ENCODE data around the gene SP7.

GRCh38 chr12:53325511-53326061 is 10.6 kb downstream of the SP7 start:
- TF ChIP-seq, protein P1, sequence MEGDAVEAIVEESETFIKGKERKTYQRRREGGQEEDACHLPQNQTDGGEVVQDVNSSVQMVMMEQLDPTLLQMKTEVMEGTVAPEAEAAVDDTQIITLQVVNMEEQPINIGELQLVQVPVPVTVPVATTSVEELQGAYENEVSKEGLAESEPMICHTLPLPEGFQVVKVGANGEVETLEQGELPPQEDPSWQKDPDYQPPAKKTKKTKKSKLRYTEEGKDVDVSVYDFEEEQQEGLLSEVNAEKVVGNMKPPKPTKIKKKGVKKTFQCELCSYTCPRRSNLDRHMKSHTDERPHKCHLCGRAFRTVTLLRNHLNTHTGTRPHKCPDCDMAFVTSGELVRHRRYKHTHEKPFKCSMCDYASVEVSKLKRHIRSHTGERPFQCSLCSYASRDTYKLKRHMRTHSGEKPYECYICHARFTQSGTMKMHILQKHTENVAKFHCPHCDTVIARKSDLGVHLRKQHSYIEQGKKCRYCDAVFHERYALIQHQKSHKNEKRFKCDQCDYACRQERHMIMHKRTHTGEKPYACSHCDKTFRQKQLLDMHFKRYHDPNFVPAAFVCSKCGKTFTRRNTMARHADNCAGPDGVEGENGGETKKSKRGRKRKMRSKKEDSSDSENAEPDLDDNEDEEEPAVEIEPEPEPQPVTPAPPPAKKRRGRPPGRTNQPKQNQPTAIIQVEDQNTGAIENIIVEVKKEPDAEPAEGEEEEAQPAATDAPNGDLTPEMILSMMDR (IDR thresholded peaks at IDR 0.05; ENCODE audit: low read length) = no peak
- TF ChIP-seq EZH2 (optimal IDR thresholded peaks at IDR 0.05; ENCODE audit: low read depth, low read length) = no peak
